SK-N-SH (cell line): ENCODE data around the gene TRMT112.

Experiments used
- MAX ChIP-seq: IDR thresholded peaks from 2 replicates; pipeline ENCODE4 v1.4.0; 2012; ENCODE audit warnings: low read depth
- PBX3 ChIP-seq: IDR thresholded peaks from 2 replicates; pipeline ENCODE4; 2012
- POLR2AphosphoS5 ChIP-seq: IDR thresholded peaks from 2 replicates; pipeline ENCODE4 v1.6.1; 2012; ENCODE audit warnings: low read depth, low read length
- SIN3A ChIP-seq: IDR thresholded peaks from 2 replicates; pipeline ENCODE4 v1.6.1; 2012; ENCODE audit warnings: low read depth, mild to moderate bottlenecking, low read length, moderate library complexity, borderline replicate concordance

GRCh38 chr11:64320556-64320955 is 3.2 kb upstream of the TRMT112 start:
- TF ChIP-seq POLR2AphosphoS5: no peak
- TF ChIP-seq MAX: no peak
- TF ChIP-seq PBX3: no peak
- no peak for TF ChIP-seq SIN3A
